HG02870 (cell line): Measurements from ENCODE around the gene RAB13.

Source experiments
- ATAC-seq: cut with Tn5 transposase; IDR thresholded peaks from one replicate; pipeline ENCODE4 v1.9.1; 2021; ENCODE audit warnings: mild to moderate bottlenecking, moderate library complexity; ENCODE audit not compliant: unreplicated experiment

The RAB13 gene

DNA sequence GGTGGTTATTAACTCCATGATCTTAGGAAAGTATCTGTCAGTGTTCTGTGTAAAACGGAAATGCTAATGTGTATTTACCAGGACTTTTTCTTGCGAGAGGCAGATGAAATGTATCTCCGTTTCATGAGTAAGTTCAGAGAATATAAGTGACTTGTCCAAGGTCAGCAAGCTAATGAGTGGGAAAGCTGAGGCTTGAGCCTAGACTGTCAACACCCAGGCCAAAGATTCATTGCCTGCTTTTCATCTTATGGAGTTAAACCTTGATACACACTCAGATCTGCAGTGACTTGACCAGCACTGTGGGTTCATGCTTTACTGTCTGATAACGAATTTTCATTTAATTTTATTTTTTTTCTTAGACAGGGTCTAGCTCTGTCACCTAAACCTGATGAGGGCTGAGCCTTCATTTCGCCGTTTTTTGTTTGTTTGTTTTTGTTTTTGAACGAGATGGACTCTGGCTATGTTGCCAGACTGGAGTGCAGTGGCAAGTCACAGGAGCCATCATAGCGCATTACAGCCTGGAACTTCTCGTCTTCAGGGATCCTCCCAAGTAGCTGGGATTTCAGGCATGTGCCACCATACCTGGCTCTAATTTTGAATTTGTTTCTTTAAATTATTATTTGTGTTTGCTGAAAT, 7.7 kb downstream of the RAB13 start:
- ATAC-seq: no peak

- peak; percentile 73 for ATAC-seq
Measured at GRCh38 chr1:153977250-153978240, 8.6 kb downstream of the RAB13 start, which contains the start of gene JTB. JTB (minus strand) TSS chr1:153977674; CDS start chr1:153977252, 422 bp downstream.

- no peak for ATAC-seq
Measured at GRCh38 chr1:153976819-153977249, 9.3 kb downstream of the RAB13 start.

DNA sequence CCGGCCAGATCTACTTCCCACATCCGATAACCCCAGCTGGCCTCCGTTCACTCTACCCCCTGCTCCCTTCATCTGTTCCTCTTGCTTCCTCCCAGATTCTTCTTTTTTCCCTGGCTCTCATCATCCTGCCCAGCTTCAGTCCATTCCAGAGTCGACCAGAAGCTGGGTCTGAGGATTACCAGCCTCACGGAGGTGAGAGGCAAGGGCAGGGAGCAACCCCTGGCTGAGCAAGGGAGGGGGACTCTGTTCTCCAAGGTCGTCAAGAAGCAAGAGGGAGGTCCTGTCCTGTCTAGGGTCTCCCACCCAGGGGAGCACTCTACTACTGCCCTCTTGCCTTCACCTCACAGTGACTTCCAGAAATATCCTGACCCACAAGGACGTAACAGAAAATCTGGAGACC, 12.6 kb downstream of the RAB13 start:
- ATAC-seq: no peak

DNA sequence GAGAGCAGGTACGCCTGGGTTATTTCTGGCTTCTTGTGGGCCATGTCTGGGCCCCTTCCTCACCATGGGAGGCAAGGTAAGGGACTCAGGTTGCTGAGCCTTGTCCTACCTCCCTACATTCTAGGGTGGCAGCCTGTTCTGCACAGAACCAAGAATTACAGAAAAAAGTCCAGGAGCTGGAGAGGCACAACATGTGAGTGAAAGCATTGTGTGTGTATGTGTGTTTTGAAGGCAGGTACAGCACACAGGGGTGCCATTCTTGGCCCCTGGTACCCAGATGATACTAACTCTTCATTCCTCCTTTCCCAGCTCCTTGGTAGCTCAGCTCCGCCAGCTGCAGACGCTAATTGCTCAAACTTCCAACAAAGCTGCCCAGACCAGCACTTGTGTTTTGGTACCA, 13.1 kb downstream of the RAB13 start:
- ATAC-seq: no peak

DNA sequence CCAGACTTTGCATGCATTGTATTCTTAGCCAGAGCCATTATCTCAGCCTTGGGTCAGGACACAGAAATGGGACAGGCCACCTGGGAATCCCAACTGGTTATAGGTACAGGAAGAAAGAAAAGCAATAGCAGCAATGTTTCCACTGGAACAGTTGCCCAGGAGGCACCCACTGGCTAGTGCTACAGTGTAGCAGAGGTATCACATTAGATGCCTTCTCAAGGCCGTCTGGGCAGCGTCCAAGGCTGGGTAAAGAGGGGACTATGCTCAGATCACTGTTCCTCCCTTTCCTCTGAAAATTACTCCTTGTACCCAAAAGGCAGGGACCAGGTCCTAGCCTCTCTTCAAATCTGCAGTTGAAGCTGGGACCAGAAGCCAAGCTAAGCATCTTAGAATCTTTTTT, 15.8 kb downstream of the RAB13 start:
- no peak for ATAC-seq

- ATAC-seq: no peak
Measured at GRCh38 chr1:153968972-153969371, 17.2 kb downstream of the RAB13 start.

GRCh38 chr1:153968408-153968807, 17.7 kb downstream of the RAB13 start:
- ATAC-seq: no peak

DNA sequence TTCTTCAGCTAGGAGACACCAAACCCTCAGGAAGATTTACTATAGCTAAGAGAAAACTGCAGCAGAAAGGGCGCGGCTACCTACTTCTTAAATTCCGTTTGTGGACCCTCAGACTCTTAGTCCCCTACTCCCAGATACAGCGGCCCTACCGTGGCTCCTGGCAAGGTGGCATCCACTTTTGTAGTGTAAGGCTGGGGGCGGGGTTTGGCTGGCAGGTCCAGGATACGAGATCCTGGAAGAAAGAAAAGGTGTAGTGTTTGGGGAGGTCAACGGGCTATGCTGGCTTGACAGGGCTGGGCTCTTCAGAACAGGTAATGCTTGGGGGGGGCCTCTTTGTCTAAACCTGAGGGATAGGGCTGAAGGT, 18.2 kb downstream of the RAB13 start:
- no peak for ATAC-seq

GRCh38 chr1:153967107-153967999, 18.8 kb downstream of the RAB13 start, which contains the start of gene CREB3L4:
CREB3L4 (plus strand) TSS chr1:153967902; CDS start chr1:153968526, 624 bp downstream.
- peak; percentile 59 for ATAC-seq

GRCh38 chr1:153963850-153964331, 22.2 kb downstream of the RAB13 start:
- no peak for ATAC-seq

DNA sequence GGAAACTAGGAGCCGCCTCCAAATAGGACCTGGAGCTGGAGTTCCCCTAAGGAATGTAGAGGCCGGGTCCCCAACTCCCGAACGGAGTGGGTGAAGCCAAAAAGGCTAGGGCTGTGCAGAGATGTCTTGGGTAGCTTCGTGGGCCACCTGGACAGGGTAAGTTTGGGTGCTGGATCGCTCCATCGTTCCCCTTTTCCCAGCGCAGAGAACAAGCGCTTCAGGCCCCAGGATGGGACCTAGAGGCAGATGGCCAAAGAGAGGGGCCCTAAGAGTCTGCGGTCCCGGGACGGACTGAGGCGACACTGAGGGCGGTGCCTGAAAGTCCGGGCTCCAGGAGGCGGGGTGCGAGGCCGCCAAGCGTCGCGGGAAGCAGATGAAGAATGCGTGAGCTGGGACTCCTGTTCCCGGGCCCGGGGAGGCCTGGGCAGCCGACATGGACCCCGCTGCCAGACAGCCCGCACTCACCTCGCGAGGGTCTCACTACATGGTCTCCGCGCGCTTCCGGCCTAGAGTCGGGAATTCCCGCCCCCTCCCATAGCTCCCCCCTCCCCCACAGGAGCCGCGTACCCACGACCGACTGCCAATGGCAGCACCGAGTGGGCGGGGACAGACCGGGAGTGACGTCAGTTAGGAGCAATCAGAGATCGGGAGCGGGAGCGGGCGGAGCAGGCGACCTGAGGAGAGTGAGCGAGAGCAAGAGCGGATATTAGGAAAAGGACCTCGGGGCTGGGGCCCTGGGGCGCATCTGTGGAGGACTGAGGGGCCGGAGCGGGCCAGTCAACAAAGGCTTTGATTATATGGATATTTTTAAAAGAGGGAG, 22.9 kb downstream of the RAB13 start, which contains the start of gene SLC39A1:
TSS of gene SLC39A1 (minus strand) at position 508 of the 820 bp plus-strand sequence. CDS start 822 bp downstream, outside the sequence.
- peak; percentile 57 for ATAC-seq

DNA sequence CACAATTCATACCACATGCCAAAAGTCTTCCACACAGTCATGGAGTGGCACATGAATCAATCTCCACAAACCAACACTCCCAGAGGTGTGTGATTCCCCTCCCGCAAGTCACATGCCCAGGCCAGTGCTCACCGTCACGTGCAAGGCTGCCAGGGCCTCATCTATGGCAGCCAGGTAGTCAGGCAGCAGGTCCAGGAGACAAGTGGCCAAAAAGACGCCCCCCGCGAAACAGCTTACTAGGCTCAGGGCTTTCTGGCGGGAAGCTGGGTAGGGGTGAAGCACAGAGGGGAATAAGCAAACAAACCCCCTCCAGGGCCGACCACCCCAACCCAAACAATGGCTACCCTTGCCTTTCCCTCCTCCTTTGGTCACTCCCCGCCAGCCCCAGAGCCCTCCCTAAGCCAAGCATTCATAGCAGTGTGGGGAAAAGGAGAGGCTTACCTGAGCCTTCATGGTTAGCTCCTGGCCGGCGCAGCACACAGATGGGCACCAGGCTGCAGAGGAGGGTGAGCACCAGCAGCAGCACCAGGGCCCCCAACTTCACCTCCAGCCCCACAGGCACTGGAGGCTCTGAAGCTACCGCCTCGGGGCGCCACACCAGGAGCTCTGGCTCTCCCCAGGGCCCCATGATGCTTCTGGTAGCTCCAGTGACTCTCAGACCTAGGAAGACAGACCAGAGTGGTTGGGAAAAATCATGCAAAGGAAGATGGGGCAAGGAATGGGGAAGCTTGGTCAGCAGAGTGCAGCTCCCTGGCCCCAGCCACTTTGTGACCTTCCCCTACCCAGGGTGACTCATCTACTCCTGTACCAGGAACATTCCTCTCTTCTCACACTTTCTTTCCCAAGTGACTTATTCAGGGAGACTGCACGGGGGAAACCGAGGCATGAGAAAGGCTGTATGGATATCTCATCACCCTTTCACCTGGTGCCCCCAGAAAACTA, 23.8 kb downstream of the RAB13 start:
- ATAC-seq: no peak

- no peak for ATAC-seq
Measured at GRCh38 chr1:153961421-153961820, 24.7 kb downstream of the RAB13 start.

GRCh38 chr1:153960206-153960605, 25.9 kb downstream of the RAB13 start:
- no peak for ATAC-seq

DNA sequence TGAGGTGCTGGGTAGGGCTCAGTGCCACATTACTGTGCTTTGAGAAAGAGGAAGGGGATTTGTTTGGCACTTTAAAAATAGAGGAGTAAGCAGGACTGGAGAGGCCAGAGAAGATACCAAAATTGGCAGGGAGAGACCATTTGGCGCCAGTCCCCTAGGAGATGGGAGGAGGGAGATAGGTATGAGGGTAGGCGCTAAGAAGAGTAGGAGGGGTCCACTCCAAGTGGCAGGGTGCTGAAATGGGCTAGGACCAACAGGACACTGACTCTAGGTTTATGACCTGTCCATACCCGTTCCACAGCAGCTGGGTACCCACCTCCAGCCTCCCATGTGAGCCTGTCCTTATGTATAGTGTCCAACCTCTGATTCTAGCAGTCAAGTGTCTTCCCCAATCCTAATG, 26.7 kb downstream of the RAB13 start:
- ATAC-seq: no peak

DNA sequence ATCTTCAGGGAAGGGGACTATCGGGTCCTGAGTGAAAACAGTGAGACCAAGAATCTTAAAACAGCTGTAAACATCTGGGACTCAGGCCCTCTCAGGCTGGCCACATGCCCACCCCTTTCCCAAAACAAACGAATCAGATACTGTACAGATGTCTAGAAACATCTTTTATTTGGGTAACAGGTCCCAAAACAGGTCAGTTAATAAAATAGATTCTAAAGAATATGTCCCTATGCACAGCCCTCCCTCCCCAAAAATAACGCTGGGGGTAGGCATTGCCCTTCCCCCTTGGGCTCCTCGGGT, 27.2 kb downstream of the RAB13 start:
- no peak for ATAC-seq

DNA sequence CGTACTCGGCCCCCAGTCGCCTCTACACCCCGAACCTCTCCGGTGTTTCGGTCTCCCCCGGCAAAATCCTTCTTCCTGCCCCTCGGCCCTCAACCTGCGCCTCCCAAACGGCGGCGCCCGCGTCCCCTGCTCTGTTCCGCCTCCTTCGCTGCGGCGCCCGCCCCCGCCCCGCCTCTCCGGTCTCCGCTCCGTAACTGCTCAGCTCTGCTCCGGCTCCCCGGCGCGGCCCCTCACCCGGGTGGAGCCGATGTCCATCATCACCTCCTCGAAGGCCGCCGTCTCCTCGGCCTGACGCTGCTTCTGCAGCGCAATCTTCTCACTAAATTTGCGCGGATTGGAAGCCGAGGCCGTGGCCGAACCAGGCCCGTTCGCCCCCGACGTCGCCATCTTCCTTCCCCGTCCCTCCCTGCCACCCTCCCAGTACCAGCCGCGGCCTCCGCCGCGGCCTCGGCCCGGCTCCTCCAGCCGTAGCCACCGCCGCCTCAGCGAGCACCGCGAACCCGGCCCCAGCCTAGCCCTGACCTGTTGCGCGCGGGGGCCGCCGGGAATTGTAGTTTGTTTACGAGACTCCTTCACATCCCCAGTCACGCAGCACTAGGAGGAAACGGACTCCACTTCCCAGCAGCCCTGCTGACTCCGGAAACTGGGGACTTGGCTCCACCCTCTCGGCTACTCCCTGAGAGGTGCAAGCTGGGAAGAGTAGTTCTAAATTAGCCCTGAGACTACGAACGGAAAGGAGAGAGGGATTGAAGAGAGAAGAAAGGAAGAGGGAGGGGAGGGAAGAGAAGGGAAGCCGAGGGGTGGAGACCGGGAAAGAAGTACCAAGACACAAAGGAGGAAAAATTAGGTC, 27.8 kb downstream of the RAB13 start, which contains the start of gene CRTC2:
TSS of gene CRTC2 (minus strand) at position 502 of the 850 bp plus-strand sequence. CDS start at position 387, 115 bp downstream.
- peak; percentile 67 for ATAC-seq
